Neural progenitor cell (in vitro differentiated cells): ENCODE data around the gene KBTBD4.

Source experiments
- CTCF ChIP-seq: fragments of 200-600 bp; sonication (generic); IDR thresholded peaks from 2 replicates; pipeline ENCODE4 v1.5.1; 2017; ENCODE audit warnings: antibody characterized with exemption, mild to moderate bottlenecking
- EZH2 ChIP-seq: fragments of 200-600 bp; sonication (generic); IDR thresholded peaks from 2 replicates; pipeline ENCODE4 v1.6.1; 2017; ENCODE audit warnings: antibody characterized with exemption, mild to moderate bottlenecking, moderate library complexity
- EZH2phosphoT487 ChIP-seq: fragments of 200-600 bp; sonication (generic); IDR thresholded peaks from 2 replicates; pipeline ENCODE4 v1.6.1; 2017; ENCODE audit warnings: antibody characterized with exemption

DNA sequence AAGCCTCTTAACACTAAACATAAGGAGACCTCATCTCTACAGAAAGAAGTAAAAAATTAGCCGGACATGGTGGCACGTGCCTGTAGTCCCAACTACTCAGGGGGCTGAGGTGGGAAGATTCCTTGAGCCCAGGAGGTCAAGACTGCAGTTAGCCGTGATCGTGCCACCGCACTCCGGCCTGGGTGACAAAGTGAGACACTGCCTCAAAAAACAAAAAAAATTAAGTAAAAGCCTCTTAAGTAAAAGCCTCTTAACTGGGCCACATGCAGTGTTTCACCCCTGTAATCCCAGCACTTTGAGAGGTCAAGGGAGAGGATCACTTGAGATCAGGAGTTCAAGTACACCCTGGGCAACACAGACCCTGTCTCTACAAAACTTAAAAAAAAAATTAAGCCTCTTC lies 51.6 kb downstream of the KBTBD4 start:
- no peak for TF ChIP-seq CTCF
- no peak for TF ChIP-seq EZH2
- no peak for TF ChIP-seq EZH2phosphoT487
